Liver (tissue), 9 donors: ENCODE data around the gene TLR4. TPM values are rescaled to one million over a fixed set of nuclear protein-coding genes. Genes with fewer than 3 reads are reported as not detected.

Experiments
- DNase-seq: peaks from one replicate; pipeline ENCODE4 v3.0.0-alpha.2; 2017; ENCODE audit warnings: low spot score
- H3K27ac ChIP-seq, 2 donors: one replicate each; pipeline ENCODE4 v1.7.0; 2013; ENCODE audit warnings: inconsistent platforms in 2 of 2, low read length in 2 of 2, control low read depth in 1 of 2, low read depth in 1 of 2, mild to moderate bottlenecking in 1 of 2
- H3K27me3 ChIP-seq, 4 donors: one replicate each; pipeline versions ENCODE4 v1.6.1 to v1.7.0; 2013; ENCODE audit warnings: low read length in 3 of 4, inconsistent platforms in 1 of 4, mild to moderate bottlenecking in 1 of 4, moderate library complexity in 1 of 4; ENCODE audit not compliant: control insufficient read depth in 4 of 4, insufficient read depth in 4 of 4
- H3K36me3 ChIP-seq, 4 donors: one replicate each; pipeline versions ENCODE4 v1.6.1 to v1.7.0; 2013; ENCODE audit warnings: low read length in 3 of 4, mild to moderate bottlenecking in 3 of 4, low read depth in 1 of 4, moderate library complexity in 1 of 4; ENCODE audit not compliant: control insufficient read depth in 4 of 4, insufficient read depth in 3 of 4
- H3K4me1 ChIP-seq, 4 donors: one replicate each; pipeline versions ENCODE4 v1.6.1 to v1.7.0; 2013; ENCODE audit warnings: low read length in 3 of 4, mild to moderate bottlenecking in 3 of 4, moderate library complexity in 1 of 4; ENCODE audit not compliant: control insufficient read depth in 4 of 4, insufficient read depth in 4 of 4
- H3K4me3 ChIP-seq, 3 donors: one replicate each; pipeline versions ENCODE4 v1.6.1 to v1.7.0; 2013; ENCODE audit warnings: low read length in 3 of 3, control low read depth in 1 of 3, low read depth in 1 of 3, mild to moderate bottlenecking in 1 of 3
- H3K9ac ChIP-seq, 2 donors: one replicate each; pipeline ENCODE4 v1.7.0; 2013; ENCODE audit warnings: low read length in 2 of 2, mild to moderate bottlenecking in 2 of 2, moderate library complexity in 2 of 2, control low read depth in 1 of 2, low read depth in 1 of 2
- H3K9me3 ChIP-seq, 4 donors: one replicate each; pipeline versions ENCODE4 v1.6.1 to v1.7.0; 2013; ENCODE audit warnings: low read length in 3 of 4; ENCODE audit not compliant: control insufficient read depth in 4 of 4
- ATF3 ChIP-seq: IDR thresholded peaks from 2 replicates; pipeline ENCODE4 v1.6.1; 2016; ENCODE audit warnings: antibody characterized with exemption
- EGR1 ChIP-seq, 2 donors: IDR thresholded peaks; 2 replicates each; pipeline ENCODE4 v1.6.1; 2016 to 2018; ENCODE audit warnings: antibody characterized with exemption in 2 of 2, low read depth in 2 of 2
- FOXA1 ChIP-seq: IDR thresholded peaks from 2 replicates; pipeline ENCODE4 v1.6.1; 2016; ENCODE audit warnings: antibody characterized with exemption
- FOXA2 ChIP-seq: IDR thresholded peaks from 2 replicates; pipeline ENCODE4 v1.6.1; 2016; ENCODE audit warnings: antibody characterized with exemption
- GABPA ChIP-seq, 2 donors: IDR thresholded peaks in 1 of 2; conservative IDR thresholded peaks in 1 of 2; 2 replicates each; pipeline ENCODE4 v1.6.1; 2016; ENCODE audit warnings: antibody characterized with exemption in 2 of 2, mild to moderate bottlenecking in 1 of 2, moderate library complexity in 1 of 2
- HNF4A ChIP-seq, 2 donors: conservative IDR thresholded peaks; 2 replicates each; pipeline ENCODE4 v1.6.1; 2016; ENCODE audit warnings: antibody characterized with exemption in 2 of 2, mild to moderate bottlenecking in 2 of 2
- HNF4G ChIP-seq: IDR thresholded peaks from 2 replicates; pipeline ENCODE4 v1.6.1; 2016; ENCODE audit warnings: antibody characterized with exemption
- JUND ChIP-seq, 2 donors: IDR thresholded peaks; 2 replicates each; pipeline ENCODE4 v1.6.1; 2016; ENCODE audit warnings: antibody characterized with exemption in 2 of 2
- NR2F2 ChIP-seq: IDR thresholded peaks from 2 replicates; pipeline ENCODE4 v1.6.1; 2016; ENCODE audit warnings: antibody characterized with exemption
- RAD21 ChIP-seq, 2 donors: IDR thresholded peaks; 2 replicates each; pipeline ENCODE4 v1.6.1; 2016; ENCODE audit warnings: antibody characterized with exemption in 2 of 2, mild to moderate bottlenecking in 2 of 2
- REST ChIP-seq: IDR thresholded peaks from 2 replicates; pipeline ENCODE4 v1.6.1; 2016; ENCODE audit warnings: antibody characterized with exemption, mild to moderate bottlenecking
- RXRA ChIP-seq, 2 donors: IDR thresholded peaks; 2 replicates each; pipeline ENCODE4 v1.6.1; 2017 to 2018; ENCODE audit warnings: antibody characterized with exemption in 2 of 2, mild to moderate bottlenecking in 1 of 2
- SP1 ChIP-seq: IDR thresholded peaks from 2 replicates; pipeline ENCODE4 v1.6.1; 2018; ENCODE audit warnings: antibody characterized with exemption, mild to moderate bottlenecking
- TAF1 ChIP-seq: conservative IDR thresholded peaks from 2 replicates; pipeline ENCODE4 v1.6.1; 2016; ENCODE audit warnings: antibody characterized with exemption, mild to moderate bottlenecking
- YY1 ChIP-seq: IDR thresholded peaks from 2 replicates; pipeline ENCODE4 v1.6.1; 2016; ENCODE audit warnings: antibody characterized with exemption, mild to moderate bottlenecking
- ZBTB33 ChIP-seq: IDR thresholded peaks from 2 replicates; pipeline ENCODE4 v1.6.1; 2016; ENCODE audit warnings: antibody characterized with exemption
- WGBS: extraction: QIAGEN DNeasy Blood & Tissue Kit; methylation state at CpG from one replicate; pipeline ENCODE4 v1.1.7; 2013; 5-methylcytosine and 5-hydroxymethylcytosine counted together
- polyA plus RNA-seq, 2 donors: library from polyadenylated mRNA; stranded (reverse) in 1 of 2; unstranded in 1 of 2; fragments of 200-250 nt in 1 of 2; fragments of >200 nt in 1 of 2; fragmentation: Nextera tagmentation in 1 of 2; extraction: Ambion mirVana in 1 of 2; gene quantifications; one replicate each; pipeline versions ENCODE4 v1.2.1 to v1.2.3, GENCODE V29; 2013 to 2015
- total RNA-seq, 2 donors: library from RNA; depleted of rRNA; stranded (reverse); fragments of >200 nt; gene quantifications; one replicate each; pipeline ENCODE4 v1.2.3, GENCODE V29; 2014
- TF ChIP-seq, protein P1 (sequence below): IDR thresholded peaks from 2 replicates; pipeline ENCODE4 v1.6.1; 2016; ENCODE audit warnings: antibody characterized with exemption
- TF ChIP-seq, protein P2 (sequence below): fragments of 150-350 bp; IDR thresholded peaks from 2 replicates; pipeline ENCODE4 v1.5.1; 2017; ENCODE audit warnings: improper control_type of control experiment, low read depth, low read length; ENCODE audit not compliant: missing input control
- donor health status: healthy.
- donor health status: healthy.
- donor health status: healthy.
- donor health status: healthy.
- donor health status: healthy.

Gene TLR4
- total and polyA plus RNA-seq, 4 donors, result 5.4 to 23.3 (median 10.0) TPM

GRCh38 chr9:117656002-117656401 lies 48.2 kb upstream of the TLR4 start:
- Histone ChIP-seq H3K9ac (no peak overlapping the region), H3K27me3 (no peaks in the 10 kb centered on the region), H3K4me1 (no peaks in the 10 kb centered on the region), H3K36me3 (no peaks in the 10 kb centered on the region), H3K9me3 (no peaks in the 10 kb centered on the region), H3K27ac (no peak overlapping the region), H3K4me3 (no peak overlapping the region)
- no peak for TF ChIP-seq RAD21 (IDR thresholded peaks at IDR 0.05)
- TF ChIP-seq FOXA1, result no peak
- no peak for TF ChIP-seq GABPA (IDR thresholded peaks at IDR 0.05 in 1 of 2, conservative IDR thresholded peaks at IDR 0.05 in 1 of 2)
- 92% methylated on average over 2 of the region's 2 CpGs for WGBS
- DNase-seq, result no peak

- 35% methylated on average over 3 of the region's 3 CpGs for WGBS
- no peak overlapping the region for H3K27ac ChIP-seq
These were observed 41.6 kb upstream of the TLR4 start for GRCh38 chr9:117662651-117663050.

More at GRCh38 chr9:117662651-117663050, 41.6 kb upstream of the TLR4 start:
- no peak overlapping the region for H3K4me3 ChIP-seq
- H3K27me3 ChIP-seq, result no peaks in the 10 kb centered on the region
- TF ChIP-seq TAF1 (no peak), FOXA1 (no peak), REST (no peak), NR2F2 (peak; percentile 19), FOXA2 (no peak), HNF4A (conservative IDR thresholded peaks at IDR 0.05) (peak; percentile 95 to 98), ATF3 (peak; percentile 21), HNF4G (peak; percentile 90), RAD21 (IDR thresholded peaks at IDR 0.05) (peak in 1 of 2 donors; percentile 54), EGR1 (IDR thresholded peaks at IDR 0.05; ENCODE audit: low read depth in 2 of 2) (no peak), SP1 (peak; percentile 82), RXRA (IDR thresholded peaks at IDR 0.05) (peak; percentile 99 to 100), JUND (IDR thresholded peaks at IDR 0.05) (peak; percentile 46 to 62), YY1 (no peak), GABPA (IDR thresholded peaks at IDR 0.05 in 1 of 2, conservative IDR thresholded peaks at IDR 0.05 in 1 of 2) (no peak), ZBTB33 (peak; percentile 31)
- TF ChIP-seq, protein P1, sequence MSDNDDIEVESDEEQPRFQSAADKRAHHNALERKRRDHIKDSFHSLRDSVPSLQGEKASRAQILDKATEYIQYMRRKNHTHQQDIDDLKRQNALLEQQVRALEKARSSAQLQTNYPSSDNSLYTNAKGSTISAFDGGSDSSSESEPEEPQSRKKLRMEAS, result no peak
- TF ChIP-seq, protein P2, sequence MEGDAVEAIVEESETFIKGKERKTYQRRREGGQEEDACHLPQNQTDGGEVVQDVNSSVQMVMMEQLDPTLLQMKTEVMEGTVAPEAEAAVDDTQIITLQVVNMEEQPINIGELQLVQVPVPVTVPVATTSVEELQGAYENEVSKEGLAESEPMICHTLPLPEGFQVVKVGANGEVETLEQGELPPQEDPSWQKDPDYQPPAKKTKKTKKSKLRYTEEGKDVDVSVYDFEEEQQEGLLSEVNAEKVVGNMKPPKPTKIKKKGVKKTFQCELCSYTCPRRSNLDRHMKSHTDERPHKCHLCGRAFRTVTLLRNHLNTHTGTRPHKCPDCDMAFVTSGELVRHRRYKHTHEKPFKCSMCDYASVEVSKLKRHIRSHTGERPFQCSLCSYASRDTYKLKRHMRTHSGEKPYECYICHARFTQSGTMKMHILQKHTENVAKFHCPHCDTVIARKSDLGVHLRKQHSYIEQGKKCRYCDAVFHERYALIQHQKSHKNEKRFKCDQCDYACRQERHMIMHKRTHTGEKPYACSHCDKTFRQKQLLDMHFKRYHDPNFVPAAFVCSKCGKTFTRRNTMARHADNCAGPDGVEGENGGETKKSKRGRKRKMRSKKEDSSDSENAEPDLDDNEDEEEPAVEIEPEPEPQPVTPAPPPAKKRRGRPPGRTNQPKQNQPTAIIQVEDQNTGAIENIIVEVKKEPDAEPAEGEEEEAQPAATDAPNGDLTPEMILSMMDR, result no peak
- peaks cover 7 to 16% (median 14%) of the 10 kb centered on the region in 4 donors for H3K4me1 ChIP-seq
- H3K9me3 ChIP-seq, result no peaks in the 10 kb centered on the region
- H3K36me3 ChIP-seq, result no peaks in the 10 kb centered on the region
- H3K9ac ChIP-seq, result no peak overlapping the region
- DNase-seq, result no peak
